ENCODE measurements around the gene TMEM37.

The TMEM37 gene

DNA sequence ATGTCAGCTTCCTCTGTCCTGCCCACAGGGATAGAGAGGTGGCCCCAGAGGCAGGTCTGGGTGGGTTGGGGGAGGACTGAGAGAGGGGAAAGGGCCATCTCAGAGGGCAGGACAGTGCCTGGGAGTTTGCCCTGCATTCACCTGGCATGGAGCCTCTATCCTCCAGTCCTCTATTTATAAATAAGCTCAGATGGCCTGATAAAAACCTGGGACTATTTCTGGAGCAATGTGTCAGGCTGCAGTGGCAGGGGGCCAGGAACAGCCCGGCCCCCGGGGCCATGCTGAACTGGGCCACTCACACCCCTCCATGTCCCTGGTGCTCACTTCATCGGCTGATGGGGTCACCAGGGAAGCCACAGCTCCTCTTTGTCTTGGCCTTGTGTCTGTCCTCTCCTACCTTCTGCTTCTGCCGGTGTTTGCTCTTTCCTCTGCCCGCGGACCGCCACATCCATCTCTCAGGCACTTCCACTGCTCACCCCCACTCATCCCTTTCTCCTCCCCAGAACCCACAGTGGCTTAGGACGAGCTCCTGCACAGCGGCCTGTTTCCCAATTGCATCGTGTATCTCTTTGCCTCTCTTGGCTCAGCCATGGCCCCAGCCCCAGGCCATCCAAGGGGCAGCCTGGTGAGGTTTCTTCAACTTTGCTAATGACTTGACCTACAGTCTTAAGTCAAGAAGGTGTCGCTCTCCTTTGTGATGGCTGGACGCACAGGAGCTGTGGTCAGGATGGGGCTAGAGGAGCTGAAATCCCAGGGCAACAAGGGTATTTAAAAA is 53.9 kb downstream of the TMEM37 start:
- Histone ChIP-seq H3K27ac (ENCODE audit: low read length) (no peak overlapping the region), H2AFZ (ENCODE audit: low read depth, low read length) (no peak overlapping the region), H4K20me1 (ENCODE audit: insufficient read depth, low read length) (no peaks in the 10 kb centered on the region), H3K36me3 (ENCODE audit: insufficient read depth, low read length) (no peaks in the 10 kb centered on the region), H3K27me3 (ENCODE audit: insufficient read depth, low read length, poor library complexity) (no peaks in the 10 kb centered on the region), H3K9me3 (ENCODE audit: insufficient read depth, low read length, severe bottlenecking) (no peaks in the 10 kb centered on the region), H3K4me2 (ENCODE audit: insufficient read depth, low read length) (no peak overlapping the region), H3K9ac (ENCODE audit: low read depth, low read length) (no peak overlapping the region), H3K4me3 (ENCODE audit: low read depth in 1 of 2, low read length in 2 of 2) (no peak overlapping the region), H3K79me2 (ENCODE audit: insufficient read depth, low read length) (no peaks in the 10 kb centered on the region), H3K4me1 (ENCODE audit: insufficient read depth, low read length) (no peaks in the 10 kb centered on the region)
- ATAC-seq (ENCODE audit: insufficient read depth, low read depth) (no peak), DNase-seq (no peak)
- TF ChIP-seq EZH2 (IDR thresholded peaks at IDR 0.05; ENCODE audit: borderline replicate concordance, low read depth, low read length, severe bottlenecking), result no peak
- TF ChIP-seq, protein P1, sequence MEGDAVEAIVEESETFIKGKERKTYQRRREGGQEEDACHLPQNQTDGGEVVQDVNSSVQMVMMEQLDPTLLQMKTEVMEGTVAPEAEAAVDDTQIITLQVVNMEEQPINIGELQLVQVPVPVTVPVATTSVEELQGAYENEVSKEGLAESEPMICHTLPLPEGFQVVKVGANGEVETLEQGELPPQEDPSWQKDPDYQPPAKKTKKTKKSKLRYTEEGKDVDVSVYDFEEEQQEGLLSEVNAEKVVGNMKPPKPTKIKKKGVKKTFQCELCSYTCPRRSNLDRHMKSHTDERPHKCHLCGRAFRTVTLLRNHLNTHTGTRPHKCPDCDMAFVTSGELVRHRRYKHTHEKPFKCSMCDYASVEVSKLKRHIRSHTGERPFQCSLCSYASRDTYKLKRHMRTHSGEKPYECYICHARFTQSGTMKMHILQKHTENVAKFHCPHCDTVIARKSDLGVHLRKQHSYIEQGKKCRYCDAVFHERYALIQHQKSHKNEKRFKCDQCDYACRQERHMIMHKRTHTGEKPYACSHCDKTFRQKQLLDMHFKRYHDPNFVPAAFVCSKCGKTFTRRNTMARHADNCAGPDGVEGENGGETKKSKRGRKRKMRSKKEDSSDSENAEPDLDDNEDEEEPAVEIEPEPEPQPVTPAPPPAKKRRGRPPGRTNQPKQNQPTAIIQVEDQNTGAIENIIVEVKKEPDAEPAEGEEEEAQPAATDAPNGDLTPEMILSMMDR (IDR thresholded peaks at IDR 0.05; ENCODE audit: borderline replicate concordance, extremely low read depth, low read length, poor library complexity, severe bottlenecking), result no peak

DNA sequence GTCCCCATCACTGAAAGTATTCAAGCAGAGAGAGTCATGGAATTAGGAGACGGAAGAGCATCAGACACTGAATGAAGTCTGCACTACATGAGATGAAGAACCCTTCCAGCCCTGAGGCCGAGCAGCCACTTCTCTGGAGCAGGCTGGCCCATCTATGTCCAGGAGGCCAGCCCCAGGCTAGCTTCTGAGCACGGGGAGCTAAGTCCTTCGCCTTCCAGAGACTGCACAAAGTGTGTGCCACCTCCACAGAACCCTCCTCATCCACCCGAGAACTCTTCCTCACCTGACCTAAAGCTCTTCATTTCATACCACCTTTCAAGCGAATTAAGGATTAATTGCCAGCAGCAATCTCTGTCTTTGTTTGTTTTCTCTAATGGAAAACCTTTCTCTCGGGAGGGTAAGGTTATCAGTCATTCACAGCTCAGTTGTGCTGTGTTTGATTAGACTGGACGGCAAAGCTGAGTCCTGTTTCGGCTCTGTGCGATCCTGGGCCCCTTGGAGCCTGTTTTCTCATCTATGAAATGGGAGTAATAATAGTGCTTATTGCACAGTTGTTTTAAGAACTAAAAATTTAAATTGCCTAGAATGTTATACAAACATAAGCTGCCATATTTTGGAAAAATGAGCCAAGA is 54.7 kb downstream of the TMEM37 start:
- Histone ChIP-seq H3K79me2 (ENCODE audit: insufficient read depth, low read length) (no peaks in the 10 kb centered on the region), H3K27ac (ENCODE audit: low read length) (no peak overlapping the region), H3K4me1 (ENCODE audit: insufficient read depth, low read length) (no peaks in the 10 kb centered on the region), H3K36me3 (ENCODE audit: insufficient read depth, low read length) (no peaks in the 10 kb centered on the region), H4K20me1 (ENCODE audit: insufficient read depth, low read length) (no peaks in the 10 kb centered on the region), H3K9ac (ENCODE audit: low read depth, low read length) (no peak overlapping the region), H2AFZ (ENCODE audit: low read depth, low read length) (no peak overlapping the region), H3K4me3 (ENCODE audit: low read depth in 1 of 2, low read length in 2 of 2) (no peak overlapping the region), H3K4me2 (ENCODE audit: insufficient read depth, low read length) (no peak overlapping the region), H3K27me3 (ENCODE audit: insufficient read depth, low read length, poor library complexity) (no peaks in the 10 kb centered on the region), H3K9me3 (ENCODE audit: insufficient read depth, low read length, severe bottlenecking) (no peaks in the 10 kb centered on the region)
- TF ChIP-seq, protein P1 (IDR thresholded peaks at IDR 0.05; ENCODE audit: borderline replicate concordance, extremely low read depth, low read length, poor library complexity, severe bottlenecking), result no peak
- TF ChIP-seq EZH2 (IDR thresholded peaks at IDR 0.05; ENCODE audit: borderline replicate concordance, low read depth, low read length, severe bottlenecking), result no peak
- ATAC-seq (ENCODE audit: insufficient read depth, low read depth), result no peak
- DNase-seq, result no peak

DNA sequence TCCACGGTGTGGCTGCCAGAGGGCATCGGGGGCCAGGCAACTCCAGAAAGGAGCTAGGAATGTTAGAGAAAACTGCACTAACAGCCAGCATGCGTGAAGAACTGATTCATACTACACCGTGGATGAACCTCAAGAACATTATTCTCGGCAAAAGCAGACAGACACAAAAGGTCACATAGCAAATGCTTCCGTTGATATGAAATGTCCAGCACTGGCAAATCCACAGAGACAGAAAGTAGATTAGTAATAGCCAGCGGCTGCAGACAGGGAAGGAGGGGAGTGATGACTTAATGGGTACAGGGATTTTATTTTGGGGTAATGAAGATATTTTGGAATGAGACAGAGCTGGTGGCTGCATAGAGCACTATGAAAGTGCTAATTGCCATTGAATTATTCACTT is 55.2 kb downstream of the TMEM37 start:
- H3K27me3 ChIP-seq (ENCODE audit: insufficient read depth, low read length, poor library complexity), result no peaks in the 10 kb centered on the region
- H3K79me2 ChIP-seq (ENCODE audit: insufficient read depth, low read length), result no peaks in the 10 kb centered on the region
- ATAC-seq (ENCODE audit: insufficient read depth, low read depth), result no peak
- no peak overlapping the region for H2AFZ ChIP-seq (ENCODE audit: low read depth, low read length)
- H3K4me3 ChIP-seq (ENCODE audit: low read depth in 1 of 2, low read length in 2 of 2), result no peak overlapping the region
- no peak overlapping the region for H3K9ac ChIP-seq (ENCODE audit: low read depth, low read length)
- TF ChIP-seq, protein P1 (IDR thresholded peaks at IDR 0.05; ENCODE audit: borderline replicate concordance, extremely low read depth, low read length, poor library complexity, severe bottlenecking), result no peak
- no peak for TF ChIP-seq EZH2 (IDR thresholded peaks at IDR 0.05; ENCODE audit: borderline replicate concordance, low read depth, low read length, severe bottlenecking)
- no peak for DNase-seq
- no peaks in the 10 kb centered on the region for H4K20me1 ChIP-seq (ENCODE audit: insufficient read depth, low read length)
- no peaks in the 10 kb centered on the region for H3K9me3 ChIP-seq (ENCODE audit: insufficient read depth, low read length, severe bottlenecking)
- H3K4me1 ChIP-seq (ENCODE audit: insufficient read depth, low read length), result no peaks in the 10 kb centered on the region
- no peak overlapping the region for H3K27ac ChIP-seq (ENCODE audit: low read length)
- no peak overlapping the region for H3K4me2 ChIP-seq (ENCODE audit: insufficient read depth, low read length)
- no peaks in the 10 kb centered on the region for H3K36me3 ChIP-seq (ENCODE audit: insufficient read depth, low read length)

Measured in DND-41 (cell line).